NCI-H510A treated with DMSO at 0.1 percent for 48 hours (cell line): ENCODE data around the gene SUSD5.
"Not testable (repeated sequence)": the region's sequence is repeated elsewhere in the genome, so short reads cannot be mapped to it uniquely, and the experiment has no call there.

Experiments
- DNase-seq: peaks from one replicate; lab custom pipeline; 2025; lab: John Stamatoyannopoulos, UW

Gene SUSD5

DNA sequence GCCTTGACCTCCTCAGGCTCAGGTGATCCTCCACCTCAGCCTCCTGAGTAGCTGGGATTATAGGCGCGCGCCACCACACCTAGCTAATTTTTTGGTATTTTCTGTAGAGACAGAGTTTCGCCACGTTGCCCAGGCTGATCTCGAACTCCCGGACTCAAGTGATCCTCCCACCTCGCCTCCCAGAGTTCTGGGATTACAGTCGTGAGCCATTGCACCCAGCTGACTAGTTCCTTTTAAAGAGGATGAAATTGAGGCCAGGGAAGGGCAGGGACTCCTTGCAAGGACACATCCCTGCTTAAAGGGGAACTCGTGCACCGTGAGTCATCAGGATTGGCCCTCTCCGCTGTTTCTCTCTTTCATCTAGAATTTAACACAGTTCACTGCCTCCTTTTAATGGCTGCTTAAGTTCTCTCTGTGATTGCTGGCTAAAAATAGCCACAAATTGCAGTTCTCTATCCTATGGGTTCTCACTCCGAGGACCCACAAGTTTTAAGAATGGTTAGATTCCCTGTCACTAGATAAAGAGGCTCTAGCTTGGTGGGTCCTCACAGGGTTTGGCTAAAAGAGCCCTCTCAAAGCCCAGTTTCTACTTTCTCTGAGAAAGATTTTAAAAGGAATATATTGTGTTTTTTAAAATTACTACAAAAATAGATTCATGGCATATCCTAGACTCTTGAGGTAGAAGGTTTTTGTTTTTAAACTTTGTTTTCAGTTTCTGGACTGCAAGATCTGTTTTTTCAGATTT is 103.4 kb downstream of the SUSD5 start:
- DNase-seq, result no peak

DNA sequence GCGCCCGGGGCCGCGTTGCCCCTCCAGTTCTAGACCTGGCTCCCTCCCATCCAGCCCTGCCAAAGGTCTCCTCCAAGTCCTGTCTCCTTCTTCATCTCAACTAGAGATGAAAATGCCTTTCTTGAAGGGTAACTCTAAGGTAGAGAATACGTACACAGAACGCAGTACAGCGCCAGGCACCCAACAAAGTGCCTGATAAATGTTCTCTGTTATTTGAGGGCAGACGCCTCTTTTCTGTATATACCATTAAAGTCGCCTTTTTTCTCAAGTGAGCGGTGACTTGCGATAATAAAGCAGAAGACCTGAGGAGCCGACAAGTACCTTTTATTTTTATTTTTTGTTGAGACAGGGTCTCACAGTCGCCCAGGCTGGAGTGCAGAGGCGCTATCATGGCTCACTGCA is 104.0 kb downstream of the SUSD5 start:
- no peak for DNase-seq

DNA sequence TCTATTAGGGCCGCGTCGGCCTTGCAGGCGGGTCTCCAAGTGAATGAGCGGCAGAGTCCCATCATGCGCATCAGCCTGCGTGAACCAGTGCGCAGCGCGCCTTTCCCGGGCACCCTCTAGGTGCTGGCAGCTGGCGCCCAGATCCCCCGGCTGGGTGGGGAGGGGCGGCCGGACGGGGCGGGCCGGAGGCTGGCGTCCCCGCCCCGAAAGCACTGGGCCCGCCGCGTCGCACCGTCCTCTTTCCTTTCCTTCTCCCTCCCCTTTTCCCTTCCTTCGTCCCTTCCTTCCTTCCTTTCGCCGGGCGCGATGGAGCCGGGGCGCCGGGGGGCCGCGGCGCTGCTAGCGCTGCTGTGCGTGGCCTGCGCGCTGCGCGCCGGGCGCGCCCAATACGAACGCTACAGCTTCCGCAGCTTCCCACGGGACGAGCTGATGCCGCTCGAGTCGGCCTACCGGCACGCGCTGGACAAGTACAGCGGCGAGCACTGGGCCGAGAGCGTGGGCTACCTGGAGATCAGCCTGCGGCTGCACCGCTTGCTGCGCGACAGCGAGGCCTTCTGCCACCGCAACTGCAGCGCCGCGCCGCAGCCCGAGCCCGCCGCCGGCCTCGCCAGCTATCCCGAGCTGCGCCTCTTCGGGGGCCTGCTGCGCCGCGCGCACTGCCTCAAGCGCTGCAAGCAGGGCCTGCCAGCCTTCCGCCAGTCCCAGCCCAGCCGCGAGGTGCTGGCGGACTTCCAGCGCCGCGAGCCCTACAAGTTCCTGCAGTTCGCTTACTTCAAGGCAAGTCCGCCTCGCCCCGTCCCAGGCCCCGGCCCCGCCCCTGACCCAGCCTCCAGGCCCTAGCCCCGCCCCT is 104.6 kb downstream of the SUSD5 start, which contains the start of gene CRTAP:
Gene CRTAP, plus strand, starts transcription at position 243 of the 850 bp plus-strand sequence. Its CDS starts 64 bp downstream, at position 307.
- DNase-seq, result peak; percentile 59

DNA sequence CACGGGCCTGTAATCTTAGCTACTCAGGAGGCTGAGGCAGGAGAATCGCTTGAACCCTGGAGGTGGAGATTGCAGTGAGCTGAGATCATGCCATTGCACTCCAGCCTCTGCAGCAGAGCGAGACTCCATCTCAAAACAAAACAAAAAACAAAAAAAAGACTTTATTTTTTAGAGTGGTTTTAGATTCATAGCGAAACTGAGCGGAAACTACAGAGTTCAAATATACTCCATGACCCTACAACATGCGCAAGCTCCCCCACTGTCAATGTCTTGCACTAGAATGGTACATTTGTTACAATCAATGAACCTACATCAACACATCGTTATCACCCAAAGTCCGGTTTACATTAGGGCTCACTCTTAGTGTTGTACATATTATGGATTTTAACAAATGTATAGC is 107.0 kb downstream of the SUSD5 start:
- no peak for DNase-seq

DNA sequence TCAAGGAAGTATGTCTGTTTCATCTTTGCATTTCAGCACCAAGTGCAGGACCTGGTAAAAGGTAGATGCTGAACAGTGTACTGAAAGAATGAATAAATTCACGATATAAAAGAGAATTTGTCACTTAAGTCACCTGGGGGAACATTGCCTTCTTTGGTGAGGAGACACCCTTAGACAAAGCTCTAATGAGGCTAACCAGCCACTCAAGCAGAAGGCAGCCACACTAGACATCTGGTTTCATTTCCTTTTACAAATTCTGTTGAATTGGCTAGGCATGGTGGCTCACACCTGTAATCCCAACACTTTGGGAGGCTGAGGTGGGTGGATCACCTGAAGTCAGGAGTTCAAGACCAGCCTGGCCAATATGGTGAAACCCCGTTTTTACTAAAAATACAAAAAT is 111.8 kb downstream of the SUSD5 start:
- not testable (repeated sequence) for DNase-seq

DNA sequence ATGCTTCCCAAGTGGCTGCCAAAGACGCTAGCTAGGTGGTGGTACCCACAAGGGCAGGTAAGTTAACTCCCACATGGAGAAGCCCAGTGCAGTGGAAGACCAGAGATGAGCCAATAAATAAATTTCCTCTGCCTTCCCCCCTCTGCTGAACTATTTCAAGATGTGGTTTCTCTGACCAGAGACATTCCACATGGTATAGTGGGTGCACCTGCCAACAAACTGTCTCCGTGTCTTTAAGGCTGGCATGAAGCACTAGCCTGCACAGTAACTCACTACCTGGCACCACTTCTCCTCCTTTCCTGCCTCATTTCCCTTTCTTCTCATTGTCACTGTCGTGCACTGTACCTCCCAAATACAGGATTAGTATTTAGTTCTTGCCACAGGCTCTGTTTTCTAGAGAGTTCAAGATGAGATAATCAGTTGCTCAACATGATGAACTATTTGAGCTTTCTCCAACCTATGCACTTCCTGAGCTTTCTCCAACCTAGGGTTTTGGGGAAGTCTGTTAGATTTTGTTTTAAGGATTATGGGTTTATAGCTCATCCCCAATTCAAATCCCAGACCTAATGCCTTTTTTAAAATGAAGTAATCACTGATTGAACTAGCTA is 113.2 kb downstream of the SUSD5 start:
- DNase-seq, result no peak

DNA sequence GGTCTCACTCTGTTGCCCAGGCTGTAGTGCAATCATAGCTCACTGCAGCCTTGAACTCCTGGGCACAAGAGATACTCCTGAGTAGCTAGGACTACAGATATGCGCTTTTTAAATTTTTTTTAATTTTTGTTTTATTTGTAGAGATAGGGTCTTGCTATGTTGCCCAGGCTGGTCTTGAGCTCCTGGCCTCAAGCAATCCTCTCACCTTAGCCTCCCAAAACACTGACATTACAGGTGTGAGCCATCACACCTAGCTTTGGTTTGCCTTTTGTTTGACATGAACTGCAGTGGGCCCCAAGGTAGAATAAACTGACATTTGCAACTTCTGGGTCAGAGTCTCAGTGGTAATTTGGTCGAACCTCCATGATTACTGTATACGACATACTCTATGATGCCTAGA is 113.8 kb downstream of the SUSD5 start:
- no peak for DNase-seq

DNA sequence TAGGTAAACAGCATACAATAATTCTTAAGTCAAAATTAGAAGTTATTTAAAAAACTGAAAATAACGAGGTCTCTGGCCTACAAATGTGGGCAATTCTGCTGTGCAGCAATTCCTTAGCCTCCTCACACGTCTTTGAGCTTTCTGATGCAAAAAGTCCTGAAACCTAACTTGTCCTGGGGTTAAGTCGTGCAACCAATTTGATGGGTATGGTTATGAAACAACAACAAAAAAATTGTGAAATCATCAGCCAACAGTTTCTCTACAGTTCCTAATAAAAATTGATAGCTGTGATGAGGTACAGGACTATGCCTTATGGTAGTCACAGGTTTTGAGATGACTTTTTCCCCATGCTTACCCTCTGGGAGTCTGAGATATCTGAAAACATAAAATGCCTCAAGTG is 115.1 kb downstream of the SUSD5 start:
- no peak for DNase-seq

DNA sequence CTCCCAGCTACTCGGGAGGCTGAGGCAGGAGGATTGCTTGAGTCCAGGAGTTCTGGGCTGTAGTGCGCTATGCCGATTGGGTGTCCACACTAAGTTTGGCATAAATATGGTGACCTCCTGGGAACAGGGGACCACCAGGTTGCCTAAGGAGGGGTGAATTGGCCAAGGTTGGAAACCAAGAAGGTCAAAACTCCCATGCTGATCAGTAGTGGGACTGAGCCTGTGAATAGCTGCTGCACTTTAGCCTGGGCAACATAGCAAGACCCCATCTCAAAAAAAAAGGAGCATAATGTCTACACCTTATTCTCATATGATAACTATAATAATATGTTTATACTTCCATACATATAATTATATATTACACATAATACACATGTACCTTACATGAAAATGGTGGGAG is 115.6 kb downstream of the SUSD5 start:
- DNase-seq, result no peak

DNA sequence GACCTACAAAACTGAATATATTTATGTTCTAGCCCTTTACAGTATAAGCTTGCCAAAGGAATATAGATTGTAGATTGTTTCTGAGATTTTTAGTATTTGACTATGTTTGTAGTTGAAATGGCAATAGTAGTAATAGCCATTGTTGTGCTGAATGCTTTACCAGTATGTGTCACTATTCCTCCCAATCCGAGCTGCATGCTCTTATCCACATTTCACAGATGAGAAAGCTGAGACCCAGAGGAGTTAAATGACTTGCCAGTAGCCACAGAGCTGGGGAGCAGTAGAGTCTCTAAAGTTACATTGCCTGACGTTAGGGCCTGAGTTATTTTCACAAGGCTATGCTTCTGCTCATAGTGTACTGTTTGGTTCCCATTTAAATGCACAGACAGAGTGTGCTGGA is 118.4 kb downstream of the SUSD5 start:
- no peak for DNase-seq
